Ishikawa (cell line): ENCODE data around the gene CDH23.

Experiments used
- CEBPB ChIP-seq: IDR thresholded peaks from 2 replicates; pipeline ENCODE4 v1.6.1; 2012
- CREB1 ChIP-seq: IDR thresholded peaks from 2 replicates; pipeline ENCODE4 v1.6.1; 2012; ENCODE audit warnings: low read depth
- EGR1 ChIP-seq: IDR thresholded peaks from 2 replicates; pipeline ENCODE4 v1.6.1; 2012
- EP300 ChIP-seq: IDR thresholded peaks from 2 replicates; pipeline ENCODE4 v1.6.1; 2012; ENCODE audit warnings: borderline replicate concordance
- FOXM1 ChIP-seq: IDR thresholded peaks from 2 replicates; pipeline ENCODE4 v1.6.1; 2012; ENCODE audit warnings: low read depth, borderline replicate concordance
- NFIC ChIP-seq: IDR thresholded peaks from 2 replicates; pipeline ENCODE4 v1.6.1; 2012
- RAD21 ChIP-seq: IDR thresholded peaks from 2 replicates; pipeline ENCODE4 v1.6.1; 2012; ENCODE audit warnings: low read depth
- REST ChIP-seq: IDR thresholded peaks from 2 replicates; pipeline ENCODE4 v1.6.1; 2012; ENCODE audit warnings: low read depth, mild to moderate bottlenecking
- TAF1 ChIP-seq: IDR thresholded peaks from 2 replicates; pipeline ENCODE4 v1.6.1; 2012; ENCODE audit warnings: low read depth, mild to moderate bottlenecking
- TCF12 ChIP-seq: IDR thresholded peaks from 2 replicates; pipeline ENCODE4 v1.6.1; 2012; ENCODE audit warnings: low read depth
- TEAD4 ChIP-seq: IDR thresholded peaks from 2 replicates; pipeline ENCODE4 v1.6.1; 2012
- YY1 ChIP-seq: IDR thresholded peaks from 2 replicates; pipeline ENCODE4 v1.6.1; 2012; ENCODE audit warnings: low read depth
- ZBTB7A ChIP-seq: IDR thresholded peaks from 2 replicates; pipeline ENCODE4 v1.6.1; 2012; ENCODE audit warnings: low read depth
- TF ChIP-seq, protein P1 (sequence below): IDR thresholded peaks from 2 replicates; pipeline ENCODE4 v1.6.1; 2012
- TF ChIP-seq, protein P2 (sequence below): IDR thresholded peaks from 2 replicates; pipeline ENCODE4 v1.6.1; 2012

The CDH23 gene

DNA sequence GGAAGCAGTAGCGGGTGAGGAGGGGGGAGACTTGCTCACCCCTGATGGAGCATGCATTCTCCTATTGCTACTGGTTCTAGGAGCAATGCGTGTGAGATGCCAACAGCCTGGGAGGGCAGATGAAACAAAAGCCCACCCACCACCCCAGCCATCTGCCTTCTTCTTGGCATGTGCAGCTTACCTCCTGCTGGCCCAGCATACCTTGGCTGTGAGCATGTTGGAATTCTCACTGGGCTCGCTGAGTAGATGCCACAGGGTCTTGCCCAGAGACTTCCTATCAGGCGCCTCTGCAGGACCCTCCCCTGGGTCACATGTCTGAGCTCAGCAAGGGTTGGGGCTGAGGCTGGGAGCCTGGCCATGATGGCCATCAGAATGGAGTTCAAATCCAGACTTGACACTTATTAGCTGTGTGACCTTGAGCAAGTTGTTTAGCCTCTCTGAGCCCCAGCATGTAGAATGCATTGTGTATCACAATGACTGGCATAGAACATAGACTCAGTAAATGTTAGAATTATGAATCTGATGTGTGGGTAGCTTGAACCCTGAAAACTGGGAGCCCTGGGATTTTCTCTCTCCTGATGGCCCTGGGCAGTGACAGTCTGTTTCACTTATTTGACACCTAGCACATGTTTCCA lies 38.2 kb downstream of the CDH23 start:
- TF ChIP-seq YY1 (no peak), CEBPB (no peak), ZBTB7A (peak; percentile 0; the same call in 1 of the 2 replicates)

DNA sequence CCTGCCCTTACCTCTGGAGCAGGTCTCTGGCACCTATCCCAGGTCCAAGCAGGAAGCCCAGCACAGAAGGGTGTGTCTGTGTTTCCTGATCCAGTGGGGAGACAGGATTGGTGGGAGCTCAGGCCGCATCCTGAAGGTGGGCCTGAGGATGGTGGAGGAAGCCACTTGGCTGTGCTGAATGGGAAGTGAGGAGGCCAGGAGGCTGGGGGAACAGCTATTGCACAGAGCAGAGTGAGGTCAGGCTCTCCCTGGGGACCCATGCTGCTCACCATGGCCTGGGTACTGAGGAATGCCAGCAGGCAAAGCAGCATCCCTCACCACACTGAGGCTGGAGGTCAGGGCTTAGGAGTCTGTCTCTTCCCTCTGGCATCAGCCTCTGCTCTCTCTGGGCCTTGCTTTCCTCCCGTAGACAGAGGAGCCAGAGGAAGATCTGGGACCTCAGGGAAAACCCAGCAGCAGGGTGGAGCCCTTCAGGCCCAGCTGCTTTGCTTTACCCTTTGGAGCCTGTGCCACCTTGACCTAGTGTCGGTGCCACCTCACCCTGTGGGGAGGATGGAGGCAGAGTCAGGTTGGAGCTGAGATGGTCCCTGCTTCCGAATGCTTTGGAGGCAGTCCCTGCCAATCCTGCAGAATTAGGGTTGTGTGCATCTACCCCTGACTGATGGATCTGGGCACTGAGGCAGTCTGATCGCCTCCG lies 39.0 kb downstream of the CDH23 start:
- no peak for TF ChIP-seq YY1
- no peak for TF ChIP-seq EP300
- no peak for TF ChIP-seq RAD21
- TF ChIP-seq, protein P1, sequence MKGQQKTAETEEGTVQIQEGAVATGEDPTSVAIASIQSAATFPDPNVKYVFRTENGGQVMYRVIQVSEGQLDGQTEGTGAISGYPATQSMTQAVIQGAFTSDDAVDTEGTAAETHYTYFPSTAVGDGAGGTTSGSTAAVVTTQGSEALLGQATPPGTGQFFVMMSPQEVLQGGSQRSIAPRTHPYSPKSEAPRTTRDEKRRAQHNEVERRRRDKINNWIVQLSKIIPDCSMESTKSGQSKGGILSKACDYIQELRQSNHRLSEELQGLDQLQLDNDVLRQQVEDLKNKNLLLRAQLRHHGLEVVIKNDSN = no peak
- no peak for TF ChIP-seq TAF1
- no peak for TF ChIP-seq FOXM1
- TF ChIP-seq EGR1 = no peak
- no peak for TF ChIP-seq ZBTB7A
- no peak for TF ChIP-seq REST
- no peak for TF ChIP-seq NFIC
- TF ChIP-seq CREB1 = no peak
- TF ChIP-seq TCF12 = no peak
- no peak for TF ChIP-seq CEBPB
- TF ChIP-seq, protein P2, sequence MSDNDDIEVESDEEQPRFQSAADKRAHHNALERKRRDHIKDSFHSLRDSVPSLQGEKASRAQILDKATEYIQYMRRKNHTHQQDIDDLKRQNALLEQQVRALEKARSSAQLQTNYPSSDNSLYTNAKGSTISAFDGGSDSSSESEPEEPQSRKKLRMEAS = no peak
- TF ChIP-seq TEAD4 = no peak

DNA sequence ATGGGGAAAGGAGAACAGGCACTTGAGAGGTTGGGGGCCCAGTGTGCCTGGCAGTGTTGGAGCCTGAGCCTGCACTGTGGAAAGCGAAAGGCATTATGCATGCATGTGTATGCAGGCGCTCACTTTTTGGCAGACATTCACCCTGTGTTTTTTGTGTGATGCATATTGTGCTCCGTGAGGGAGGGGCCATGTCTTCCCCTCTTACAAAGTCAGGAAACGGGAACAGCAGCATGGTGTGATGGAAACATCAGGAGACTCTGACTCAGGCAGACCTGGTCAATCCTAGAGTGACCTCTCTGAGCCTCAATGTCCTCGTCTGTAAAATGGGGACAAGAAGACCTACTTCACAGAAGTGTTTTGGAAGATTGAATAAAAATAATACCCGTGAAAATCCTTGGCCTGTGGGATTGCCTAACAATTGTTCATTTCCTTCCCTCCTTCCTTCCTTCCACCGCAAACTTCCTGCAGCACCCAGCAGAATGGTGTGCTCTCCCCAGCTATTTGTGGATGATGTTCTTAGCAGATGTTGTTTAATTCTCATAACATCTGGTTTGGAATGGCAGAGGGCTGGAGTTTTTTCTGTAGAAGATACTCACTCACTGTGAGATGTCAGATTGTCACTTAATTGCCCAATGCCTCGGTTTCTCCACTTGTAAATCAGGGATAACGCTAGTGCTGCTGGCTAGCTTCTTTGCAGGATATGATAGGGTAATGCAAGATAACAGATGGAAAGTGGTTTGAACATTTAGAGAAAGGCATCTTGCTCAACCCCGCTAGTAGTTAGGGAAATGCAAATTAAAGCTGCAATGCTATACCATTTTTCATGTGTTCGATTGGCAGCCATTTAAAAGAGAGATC lies 39.8 kb downstream of the CDH23 start:
- TF ChIP-seq CREB1 (no peak), NFIC (no peak)
- TF ChIP-seq, protein P1 = no peak

GRCh38 chr10:71437537-71438092 lies 40.9 kb downstream of the CDH23 start:
- no peak for TF ChIP-seq YY1
- no peak for TF ChIP-seq RAD21
- no peak for TF ChIP-seq TCF12
- TF ChIP-seq, protein P2 = no peak
- TF ChIP-seq ZBTB7A = no peak
- no peak for TF ChIP-seq NFIC
- no peak for TF ChIP-seq EGR1
- no peak for TF ChIP-seq FOXM1
- no peak for TF ChIP-seq EP300

- TF ChIP-seq TCF12 (no peak), EGR1 (no peak), YY1 (no peak), ZBTB7A (no peak), FOXM1 (no peak), TAF1 (no peak), REST (no peak), RAD21 (no peak), NFIC (no peak)
- TF ChIP-seq, protein P2 = no peak
These were observed 42.0 kb downstream of the CDH23 start for GRCh38 chr10:71438761-71439160.
